IMR-90 (cell line): ENCODE data around the gene SNIP1. TPM values are rescaled to one million over a fixed set of nuclear protein-coding genes. Genes with fewer than 3 reads are reported as not detected.
"Not testable (repeated sequence)": the region's sequence is repeated elsewhere in the genome, so short reads cannot be mapped to it uniquely, and the experiment has no call there.

Experiments used
- ATAC-seq: fragments of 200-7000 bp; cut with Tn5 transposase; 2 replicates; pipeline ENCODE4 v1.9.1; 2020; ENCODE audit warnings: low read depth, mild to moderate bottlenecking, moderate library complexity
- BruUV-seq: library from RNA; stranded (reverse); fragments of 400-500 nt; replicated peaks from 2 replicates; lab custom pipeline; 2021; lab: Mats Ljungman, UMichigan
- CTCF ChIA-PET: fragments of 300-600 bp; formaldehyde crosslinking; extraction: SDS; loops from one replicate; lab custom pipeline; 2021; ENCODE audit warnings: antibody characterized with exemption; lab: Yijun Ruan, JAX
- POLR2A ChIA-PET: fragments of 300-600 bp; sonication (Branson Sonifier 250); formaldehyde crosslinking; loops from one replicate; lab custom pipeline; 2022; ENCODE audit warnings: antibody characterized with exemption; ENCODE audit not compliant: unreplicated experiment; lab: Charles Lee
- DNase-seq: peaks from one replicate; pipeline ENCODE4 v3.0.0; 2013
- H2AFZ ChIP-seq: replicated peaks from 2 replicates; pipeline ENCODE3; 2013; ENCODE audit warnings: low read length, mild to moderate bottlenecking; ENCODE audit not compliant: poor library complexity
- H2AK5ac ChIP-seq: 2 replicates; pipeline ENCODE4 v1.6.1; 2013; ENCODE audit warnings: low read depth, low read length, inconsistent platforms
- H2AK9ac ChIP-seq: replicated peaks from 2 replicates; pipeline ENCODE3; 2013; ENCODE audit warnings: mild to moderate bottlenecking, low read depth, low read length, moderate library complexity; ENCODE audit not compliant: poor library complexity
- H2BK120ac ChIP-seq: 2 replicates; pipeline ENCODE4 v1.6.1; 2013; ENCODE audit warnings: low read depth, low read length, inconsistent platforms
- H2BK15ac ChIP-seq: 3 replicates; pipeline ENCODE4 v1.6.1; 2013; ENCODE audit warnings: low read depth, low read length, inconsistent platforms
- H2BK20ac ChIP-seq: 2 replicates; pipeline ENCODE4 v1.6.1; 2013; ENCODE audit warnings: low read depth, mild to moderate bottlenecking, inconsistent platforms, low read length, moderate library complexity
- H2BK5ac ChIP-seq: 2 replicates; pipeline ENCODE4 v1.6.1; 2013; ENCODE audit warnings: mild to moderate bottlenecking, low read depth, low read length, inconsistent platforms; ENCODE audit not compliant: poor library complexity, severe bottlenecking
- H3K14ac ChIP-seq: replicated peaks from 2 replicates; pipeline ENCODE4 v1.6.1; 2013; ENCODE audit warnings: low read depth, low read length, inconsistent platforms
- H3K18ac ChIP-seq: 2 replicates; pipeline ENCODE4 v1.6.1; 2013; ENCODE audit warnings: low read depth, low read length, control low read depth
- H3K23ac ChIP-seq: 2 replicates; pipeline ENCODE4 v1.6.1; 2013; ENCODE audit warnings: low read depth, low read length, inconsistent platforms
- H3K27ac ChIP-seq: 2 replicates; pipeline ENCODE4 v1.5.1; 2013; ENCODE audit warnings: mild to moderate bottlenecking, control low read depth, low read length; ENCODE audit not compliant: insufficient read depth
- H3K27me3 ChIP-seq: 2 replicates; pipeline ENCODE4 v1.6.1; 2013; ENCODE audit warnings: low read length; ENCODE audit not compliant: control insufficient read depth, insufficient read depth
- H3K36me3 ChIP-seq: 2 replicates; pipeline ENCODE4 v1.6.1; 2013; ENCODE audit warnings: low read length, mixed read lengths; ENCODE audit not compliant: control insufficient read depth, insufficient read depth
- H3K4ac ChIP-seq: 2 replicates; pipeline ENCODE4 v1.6.1; 2013; ENCODE audit warnings: low read depth, low read length, inconsistent platforms
- H3K4me1 ChIP-seq: 2 replicates; pipeline ENCODE4 v1.6.1; 2013; ENCODE audit warnings: low read length, mixed read lengths; ENCODE audit not compliant: control insufficient read depth, insufficient read depth
- H3K4me2 ChIP-seq: 2 replicates; pipeline ENCODE4 v1.6.1; 2013; ENCODE audit warnings: low read depth, mild to moderate bottlenecking, control low read depth, low read length, moderate library complexity
- H3K4me3 ChIP-seq: 2 replicates; pipeline ENCODE4 v1.5.1; 2013; ENCODE audit warnings: low read depth, mild to moderate bottlenecking, control low read depth, low read length, moderate library complexity; ENCODE audit not compliant: insufficient read depth
- H3K56ac ChIP-seq: 2 replicates; pipeline ENCODE4 v1.6.1; 2013; ENCODE audit warnings: low read length, inconsistent platforms; ENCODE audit not compliant: insufficient read depth; ENCODE audit errors: extremely low read depth
- H3K79me1 ChIP-seq, 2 experiments: 2 replicates each; pipeline ENCODE4 v1.6.1; 2013; ENCODE audit warnings: low read length in 2 of 2, inconsistent platforms in 1 of 2, low read depth in 1 of 2
- H3K9ac ChIP-seq: 2 replicates; pipeline ENCODE4 v1.6.1; 2013; ENCODE audit warnings: low read depth, low read length, control low read depth
- H3K9me1 ChIP-seq: 2 replicates; pipeline ENCODE4 v1.6.1; 2013; ENCODE audit warnings: low read length, inconsistent platforms; ENCODE audit not compliant: insufficient read depth
- H3K9me3 ChIP-seq: 2 replicates; pipeline ENCODE4 v1.6.1; 2013; ENCODE audit warnings: low read length; ENCODE audit not compliant: control insufficient read depth, insufficient read depth
- H4K20me1 ChIP-seq: 2 replicates; pipeline ENCODE4 v1.6.1; 2013; ENCODE audit warnings: low read length, inconsistent platforms; ENCODE audit not compliant: insufficient read depth
- H4K5ac ChIP-seq: 2 replicates; pipeline ENCODE4 v1.6.1; 2013; ENCODE audit warnings: mild to moderate bottlenecking, low read depth, low read length, control low read depth
- H4K8ac ChIP-seq, 2 experiments: 2 replicates each; pipeline ENCODE4 v1.6.1; 2013; ENCODE audit warnings: low read depth in 2 of 2, low read length in 2 of 2, control low read depth in 1 of 2, inconsistent platforms in 1 of 2
- H4K91ac ChIP-seq: 2 replicates; pipeline ENCODE4 v1.6.1; 2013; ENCODE audit warnings: low read depth, low read length, inconsistent platforms; ENCODE audit not compliant: insufficient read depth
- WGBS, 2 experiments: methylation state at CpG; one replicate each; pipeline versions ENCODE4 v1.1.5 to v1.1.7; 2013; ENCODE audit warnings: missing lambda C conversion rate in 2 of 2; ENCODE audit not compliant: insufficient read length in 1 of 2; ENCODE audit errors: extremely low coverage in 2 of 2; 5-methylcytosine and 5-hydroxymethylcytosine counted together
- dilution Hi-C: fragments of 300-500 bp; cut with HindIII; formaldehyde crosslinking; loops from one replicate; pipeline ENCODE4 v1.14.3; 2018; ENCODE audit warnings: low sequenced_read_pairs; ENCODE audit not compliant: unreplicated experiment
- in situ Hi-C: fragments of 300-500 bp; cut with MboI; formaldehyde crosslinking; loops from 3 replicates; pipeline ENCODE4 v1.14.3; 2019; ENCODE audit warnings: low sequenced_read_pairs, inconsistent platforms, mixed read lengths
- intact Hi-C: fragments of 100-400 bp; cut with micrococcal nuclease; formaldehyde crosslinking; loops from 2 replicates; pipeline ENCODE4 v1.10.0; 2022
- polyA plus RNA-seq, 3 experiments: library from polyadenylated mRNA; depleted of rRNA; stranded (reverse); fragments of >200 nt; gene quantifications; 2 replicates each; pipeline ENCODE4 v1.2.3, GENCODE V29; 2012; ENCODE audit warnings: low replicate concordance in 1 of 3
- total RNA-seq: library from RNA; depleted of rRNA; stranded (reverse); fragments of >200 nt; gene quantifications from 2 replicates; pipeline ENCODE4 v1.2.3, GENCODE V29; 2012

Gene SNIP1
- total and polyA plus RNA-seq, 2 of the 4 experiments (the other 2 are of a cell fraction) = 6.8 to 11.3 TPM

DNA sequence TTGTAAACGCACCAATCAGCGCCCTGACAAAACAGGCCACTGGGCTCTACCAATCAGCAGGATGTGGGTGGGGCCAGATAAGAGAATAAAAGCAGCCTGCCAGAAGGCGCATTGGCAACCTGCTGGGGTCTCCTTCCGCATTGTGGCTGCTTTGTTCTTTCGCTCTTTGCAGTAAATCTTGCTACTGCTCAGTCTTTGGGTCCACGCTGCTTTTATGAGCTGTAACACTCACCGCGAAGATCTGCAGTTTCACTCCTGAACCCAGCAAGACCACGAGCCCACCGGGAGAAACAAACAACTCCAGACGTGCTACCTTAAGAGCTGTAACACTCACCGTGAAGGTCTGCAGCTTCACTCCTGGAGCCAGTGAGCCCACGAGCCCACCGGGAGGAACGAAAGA is 35.2 kb downstream of the SNIP1 start:
- POLR2A ChIA-PET, dilution Hi-C loops, H4K20me1 ChIP-seq, BruUV-seq, H3K23ac ChIP-seq, H4K5ac ChIP-seq, H3K9ac ChIP-seq, H3K27ac ChIP-seq, H3K36me3 ChIP-seq, H2BK120ac ChIP-seq, H3K14ac ChIP-seq, H3K4me3 ChIP-seq, intact Hi-C loops, H4K91ac ChIP-seq, H2BK20ac ChIP-seq, H3K9me1 ChIP-seq, H4K8ac ChIP-seq, H3K4ac ChIP-seq, in situ Hi-C loops, H2AFZ ChIP-seq, H2BK5ac ChIP-seq, H3K27me3 ChIP-seq, DNase-seq, H3K18ac ChIP-seq, H2AK9ac ChIP-seq, H3K4me2 ChIP-seq, H2BK15ac ChIP-seq, H3K4me1 ChIP-seq, H3K56ac ChIP-seq, H3K9me3 ChIP-seq, H3K79me1 ChIP-seq, CTCF ChIA-PET, ATAC-seq, H2AK5ac ChIP-seq: not testable (repeated sequence)
- 91% methylated on average over 9 of the region's 15 CpGs; no CpG with 5 or more reads in 1 of the 2 experiments for WGBS, 2 experiments

DNA sequence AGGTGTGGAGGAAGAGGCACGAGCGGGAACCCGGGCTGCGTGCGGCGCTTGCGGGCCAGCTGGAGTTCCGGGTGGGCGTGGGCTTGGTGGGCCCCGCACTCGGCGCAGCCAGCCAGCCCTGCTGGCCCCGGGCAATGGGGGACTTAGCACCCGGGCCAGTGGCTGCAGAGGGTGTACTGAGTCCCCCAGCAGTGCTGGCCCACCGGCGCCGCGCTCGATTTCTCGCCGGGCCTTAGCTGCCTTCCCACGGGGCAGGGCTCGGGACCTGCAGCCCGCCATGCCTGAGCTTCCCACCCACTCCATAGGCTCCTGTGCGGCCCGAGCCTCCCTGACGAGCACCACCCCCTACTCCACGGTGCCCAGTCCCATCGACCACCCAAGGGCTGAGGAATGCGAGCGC is 35.9 kb downstream of the SNIP1 start:
- H3K14ac ChIP-seq, H4K8ac ChIP-seq, POLR2A ChIA-PET, H4K20me1 ChIP-seq, H3K18ac ChIP-seq, H4K5ac ChIP-seq, H3K4me3 ChIP-seq, H3K79me1 ChIP-seq, H3K27ac ChIP-seq, dilution Hi-C loops, H2BK20ac ChIP-seq, H2AK9ac ChIP-seq, H3K9ac ChIP-seq, H3K56ac ChIP-seq, H3K9me3 ChIP-seq, H2AK5ac ChIP-seq, H3K9me1 ChIP-seq, H3K4me1 ChIP-seq, in situ Hi-C loops, H3K27me3 ChIP-seq, H4K91ac ChIP-seq, H3K23ac ChIP-seq, BruUV-seq, intact Hi-C loops, ATAC-seq, H3K4me2 ChIP-seq, DNase-seq, H3K36me3 ChIP-seq, H2BK5ac ChIP-seq, H2AFZ ChIP-seq, H2BK120ac ChIP-seq, H2BK15ac ChIP-seq, H3K4ac ChIP-seq: not testable (repeated sequence)
- 88% methylated on average over 10 of the region's 31 CpGs; no CpG with 5 or more reads in 1 of the 2 experiments for WGBS, 2 experiments
- CTCF ChIA-PET = interaction anchor here (0.6 kb wide), 1 partner anchor 1401 kb away, joined by 3 read pairs; no protein-coding TSS in a partner anchor
